ENCODE results near the gene SIL1. TPM values are rescaled to one million over a fixed set of nuclear protein-coding genes. Genes with fewer than 3 reads are reported as not detected.

The SIL1 gene
- total RNA-seq, 1 experiment from 2014 or later = 22.0 TPM

GRCh38 chr5:138985683-138986082 lies 212.5 kb downstream of the SIL1 start:
- H3K27ac ChIP-seq (ENCODE audit: low read depth, low read length, poor library complexity, severe bottlenecking) = no peak overlapping the region
- intact Hi-C loops (cut with micrococcal nuclease; ENCODE audit: unreplicated experiment) = no loop called here
- no peak overlapping the region for H3K4me3 ChIP-seq (ENCODE audit: low read depth, low read length, poor library complexity, severe bottlenecking)
- TF ChIP-seq EZH2 (IDR thresholded peaks at IDR 0.05; ENCODE audit: borderline replicate concordance, low read depth, low read length, poor library complexity, severe bottlenecking) (no peak), CTCF (conservative IDR thresholded peaks at IDR 0.05; ENCODE audit: low read depth, low read length) (no peak)
- H3K27me3 ChIP-seq (replicated peaks; ENCODE audit: insufficient read depth, low read depth, low read length, poor library complexity) = no peaks in the 10 kb centered on the region
- POLR2A ChIA-PET (ENCODE audit: low non-redundant PET) = no interaction called here
- CTCF ChIA-PET = no interaction called here
- H3K4me1 ChIP-seq (ENCODE audit: insufficient read depth, low read length, poor library complexity, severe bottlenecking) = no peaks in the 10 kb centered on the region
- BruUV-seq (replicated peaks) = no TSS peak
- no peaks in the 10 kb centered on the region for H3K9me3 ChIP-seq (ENCODE audit: low read depth, low read length, poor library complexity, severe bottlenecking)
- DNase-seq (ENCODE audit: low spot score) = no peak
- H3K36me3 ChIP-seq (ENCODE audit: insufficient read depth, low read length, poor library complexity, severe bottlenecking) = no peaks in the 10 kb centered on the region

- H3K9me3 ChIP-seq (ENCODE audit: low read depth, low read length, poor library complexity, severe bottlenecking) = no peaks in the 10 kb centered on the region
- H3K27me3 ChIP-seq (replicated peaks; ENCODE audit: insufficient read depth, low read depth, low read length, poor library complexity) = no peaks in the 10 kb centered on the region
- no peak overlapping the region for H3K27ac ChIP-seq (ENCODE audit: low read depth, low read length, poor library complexity, severe bottlenecking)
- no TSS peak for BruUV-seq (replicated peaks)
- H3K36me3 ChIP-seq (ENCODE audit: insufficient read depth, low read length, poor library complexity, severe bottlenecking) = no peaks in the 10 kb centered on the region
- intact Hi-C loops (cut with micrococcal nuclease; ENCODE audit: unreplicated experiment) = no loop called here
- H3K4me3 ChIP-seq (ENCODE audit: low read depth, low read length, poor library complexity, severe bottlenecking) = no peak overlapping the region
- no peak for DNase-seq (ENCODE audit: low spot score)
- no peaks in the 10 kb centered on the region for H3K4me1 ChIP-seq (ENCODE audit: insufficient read depth, low read length, poor library complexity, severe bottlenecking)
- CTCF ChIA-PET = no interaction called here
- TF ChIP-seq EZH2 (IDR thresholded peaks at IDR 0.05; ENCODE audit: borderline replicate concordance, low read depth, low read length, poor library complexity, severe bottlenecking) = no peak
- no peak for TF ChIP-seq CTCF (conservative IDR thresholded peaks at IDR 0.05; ENCODE audit: low read depth, low read length)
- POLR2A ChIA-PET (ENCODE audit: low non-redundant PET) = no interaction called here
These were observed 212.9 kb downstream of the SIL1 start for GRCh38 chr5:138985256-138985655.

GRCh38 chr5:138983984-138984383 lies 214.2 kb downstream of the SIL1 start:
- H3K27me3 ChIP-seq (replicated peaks; ENCODE audit: insufficient read depth, low read depth, low read length, poor library complexity) = no peaks in the 10 kb centered on the region
- H3K4me1 ChIP-seq (ENCODE audit: insufficient read depth, low read length, poor library complexity, severe bottlenecking) = no peaks in the 10 kb centered on the region
- no peak overlapping the region for H3K27ac ChIP-seq (ENCODE audit: low read depth, low read length, poor library complexity, severe bottlenecking)
- no peak for TF ChIP-seq EZH2 (IDR thresholded peaks at IDR 0.05; ENCODE audit: borderline replicate concordance, low read depth, low read length, poor library complexity, severe bottlenecking)
- no peak for TF ChIP-seq CTCF (conservative IDR thresholded peaks at IDR 0.05; ENCODE audit: low read depth, low read length)
- BruUV-seq (replicated peaks) = no TSS peak
- intact Hi-C loops (cut with micrococcal nuclease; ENCODE audit: unreplicated experiment) = no loop called here
- H3K4me3 ChIP-seq (ENCODE audit: low read depth, low read length, poor library complexity, severe bottlenecking) = no peak overlapping the region
- ChIA-PET POLR2A (ENCODE audit: low non-redundant PET) (no interaction called here), CTCF (no interaction called here)
- no peak for DNase-seq (ENCODE audit: low spot score)
- H3K9me3 ChIP-seq (ENCODE audit: low read depth, low read length, poor library complexity, severe bottlenecking) = no peaks in the 10 kb centered on the region
- no peaks in the 10 kb centered on the region for H3K36me3 ChIP-seq (ENCODE audit: insufficient read depth, low read length, poor library complexity, severe bottlenecking)
